NCI-H2029 treated with DMSO at 0.1 percent for 48 hours (cell line): ENCODE data around the gene PAFAH1B1.
"Not testable (repeated sequence)": the region's sequence is repeated elsewhere in the genome, so short reads cannot be mapped to it uniquely, and the experiment has no call there.

Experiments used
- DNase-seq: peaks from one replicate; lab custom pipeline; 2025; lab: John Stamatoyannopoulos, UW

Gene PAFAH1B1

GRCh38 chr17:2690165-2691068 is 97.0 kb downstream of the PAFAH1B1 start:
- no peak for DNase-seq

GRCh38 chr17:2691069-2691871 is 97.8 kb downstream of the PAFAH1B1 start:
- DNase-seq, result no peak

- DNase-seq, result no peak
Observed at GRCh38 chr17:2691965-2692780, 98.7 kb downstream of the PAFAH1B1 start.

- no peak for DNase-seq
Observed at GRCh38 chr17:2692781-2693135, 99.3 kb downstream of the PAFAH1B1 start.

- DNase-seq, result no peak
Observed at GRCh38 chr17:2693561-2694380, 100.3 kb downstream of the PAFAH1B1 start.

GRCh38 chr17:2694381-2695242 is 101.2 kb downstream of the PAFAH1B1 start:
- DNase-seq, result no peak

GRCh38 chr17:2695243-2695960 is 101.9 kb downstream of the PAFAH1B1 start:
- DNase-seq, result no peak

- DNase-seq, result no peak
Observed at GRCh38 chr17:2695961-2696760, 102.7 kb downstream of the PAFAH1B1 start.

GRCh38 chr17:2697611-2698162 is 104.2 kb downstream of the PAFAH1B1 start:
- no peak for DNase-seq

- DNase-seq, result not testable (repeated sequence)
Observed at GRCh38 chr17:2699216-2699805, 105.9 kb downstream of the PAFAH1B1 start.

- DNase-seq, result no peak
Observed at GRCh38 chr17:2700030-2700490, 106.6 kb downstream of the PAFAH1B1 start.

- peak; percentile 100 for DNase-seq
Observed at GRCh38 chr17:2700491-2701141, 107.2 kb downstream of the PAFAH1B1 start.

- no peak for DNase-seq
Observed at GRCh38 chr17:2701161-2701995, 107.9 kb downstream of the PAFAH1B1 start.

- DNase-seq, result no peak
Observed at GRCh38 chr17:2701996-2702741, 108.7 kb downstream of the PAFAH1B1 start.

GRCh38 chr17:2703181-2703580 is 109.7 kb downstream of the PAFAH1B1 start:
- DNase-seq, result no peak

- DNase-seq, result no peak
Observed at GRCh38 chr17:2703606-2704005, 110.2 kb downstream of the PAFAH1B1 start.
